KMS-11 (cell line): ENCODE results near the gene AQP1.

Experiments used
- H2AFZ ChIP-seq: fragments of 200-600 bp; sonication (generic); 2 replicates; pipeline ENCODE4 v1.6.1; 2016; ENCODE audit warnings: antibody characterized with exemption, mixed run types, low read depth
- H3K27ac ChIP-seq: fragments of 200-600 bp; sonication (generic); 2 replicates; pipeline ENCODE4 v1.6.1; 2016; ENCODE audit warnings: mild to moderate bottlenecking, mixed run types
- H3K27me3 ChIP-seq: fragments of 200-600 bp; sonication (generic); 2 replicates; pipeline ENCODE4 v1.6.1; 2017; ENCODE audit warnings: mild to moderate bottlenecking, low read depth, mixed run types, moderate library complexity; ENCODE audit not compliant: insufficient read depth
- H3K36me3 ChIP-seq: fragments of 200-600 bp; sonication (generic); 2 replicates; pipeline ENCODE4 v1.6.1; 2017; ENCODE audit warnings: mild to moderate bottlenecking, mixed run types; ENCODE audit not compliant: insufficient read depth
- H3K4me1 ChIP-seq: fragments of 200-600 bp; sonication (generic); 2 replicates; pipeline ENCODE4 v1.6.1; 2016; ENCODE audit warnings: mild to moderate bottlenecking, low read depth, mixed run types; ENCODE audit not compliant: poor library complexity, severe bottlenecking
- H3K4me2 ChIP-seq: fragments of 200-600 bp; sonication (generic); 2 replicates; pipeline ENCODE4 v1.7.0; 2016; ENCODE audit warnings: mild to moderate bottlenecking, mixed run types
- H3K4me3 ChIP-seq: fragments of 200-600 bp; sonication (generic); IDR thresholded peaks from 2 replicates; pipeline ENCODE4 v1.6.1; 2017; ENCODE audit warnings: low read depth, low read length, mixed read lengths; ENCODE audit not compliant: insufficient read depth
- H3K79me2 ChIP-seq: fragments of 200-600 bp; sonication (generic); 2 replicates; pipeline ENCODE4 v1.6.1; 2016; ENCODE audit warnings: low read depth, mixed run types; ENCODE audit not compliant: insufficient read depth
- H3K9ac ChIP-seq: fragments of 200-600 bp; sonication (generic); 2 replicates; pipeline ENCODE4 v1.6.1; 2016; ENCODE audit warnings: mild to moderate bottlenecking, mixed run types
- H4K20me1 ChIP-seq: fragments of 200-600 bp; sonication (generic); 2 replicates; pipeline ENCODE4 v1.6.1; 2016; ENCODE audit warnings: mild to moderate bottlenecking, mixed run types; ENCODE audit not compliant: insufficient read depth
- CTCF ChIP-seq: fragments of 200-600 bp; sonication (generic); conservative IDR thresholded peaks from 2 replicates; pipeline ENCODE4 v1.6.1; 2017; ENCODE audit warnings: low read depth, mild to moderate bottlenecking, antibody characterized with exemption, low read length, moderate library complexity, mixed read lengths

The AQP1 gene

GRCh38 chr7:30931161-30931928, 19.7 kb downstream of the AQP1 start:
- no peaks in the 10 kb centered on the region for H3K36me3 ChIP-seq
- no peak overlapping the region for H3K9ac ChIP-seq
- no peaks in the 10 kb centered on the region for H3K4me1 ChIP-seq
- H3K27me3 ChIP-seq = no peaks in the 10 kb centered on the region; the same call in 1 of the 2 replicates
- no peak overlapping the region for H2AFZ ChIP-seq
- no peaks in the 10 kb centered on the region for H4K20me1 ChIP-seq
- TF ChIP-seq CTCF = no peak
- H3K27ac ChIP-seq = no peak overlapping the region
- H3K4me3 ChIP-seq = no peak overlapping the region
- H3K4me2 ChIP-seq = no peak overlapping the region
- no peaks in the 10 kb centered on the region for H3K79me2 ChIP-seq

GRCh38 chr7:30931929-30932540, 20.4 kb downstream of the AQP1 start:
- Histone ChIP-seq H4K20me1 (no peaks in the 10 kb centered on the region), H3K4me3 (no peak overlapping the region), H3K27me3 (no peaks in the 10 kb centered on the region; the same call in 1 of the 2 replicates), H3K4me1 (no peaks in the 10 kb centered on the region), H3K27ac (no peak overlapping the region), H3K36me3 (no peaks in the 10 kb centered on the region), H3K4me2 (no peak overlapping the region), H3K79me2 (no peaks in the 10 kb centered on the region), H2AFZ (no peak overlapping the region), H3K9ac (no peak overlapping the region)
- no peak for TF ChIP-seq CTCF

- Histone ChIP-seq H3K79me2 (no peaks in the 10 kb centered on the region), H3K9ac (no peak overlapping the region), H3K4me2 (no peak overlapping the region), H3K27ac (no peak overlapping the region), H2AFZ (no peak overlapping the region), H3K36me3 (no peaks in the 10 kb centered on the region), H4K20me1 (no peaks in the 10 kb centered on the region), H3K4me1 (no peaks in the 10 kb centered on the region), H3K27me3 (no peaks in the 10 kb centered on the region; the same call in 1 of the 2 replicates), H3K4me3 (no peak overlapping the region)
- TF ChIP-seq CTCF = no peak
Observed at GRCh38 chr7:30932562-30932961, 20.9 kb downstream of the AQP1 start.

GRCh38 chr7:30933124-30933974, 21.7 kb downstream of the AQP1 start:
- Histone ChIP-seq H3K36me3 (no peaks in the 10 kb centered on the region), H4K20me1 (no peaks in the 10 kb centered on the region), H3K27ac (no peak overlapping the region), H3K9ac (no peak overlapping the region), H2AFZ (no peak overlapping the region), H3K4me3 (no peak overlapping the region), H3K79me2 (no peaks in the 10 kb centered on the region), H3K27me3 (no peaks in the 10 kb centered on the region; the same call in 1 of the 2 replicates), H3K4me1 (peaks cover 1% of the 10 kb centered on the region), H3K4me2 (no peak overlapping the region)
- TF ChIP-seq CTCF = no peak
